NCI-H2227 (cell line): ENCODE data around the gene MBTPS1.
"Not testable (repeated sequence)": the region's sequence is repeated elsewhere in the genome, so short reads cannot be mapped to it uniquely, and the experiment has no call there.

Experiments used
- DNase-seq: peaks from one replicate; lab custom pipeline; 2025; ENCODE audit not compliant: unreplicated experiment; lab: John Stamatoyannopoulos, UW

MBTPS1 gene

GRCh38 chr16:84137769-84138357 lies 21.1 kb upstream of the MBTPS1 start:
- no peak for DNase-seq

- no peak for DNase-seq
These were observed 20.5 kb upstream of the MBTPS1 start for GRCh38 chr16:84137287-84137686.

GRCh38 chr16:84136331-84137125 lies 19.8 kb upstream of the MBTPS1 start:
- no peak for DNase-seq

GRCh38 chr16:84132527-84133285 lies 16.0 kb upstream of the MBTPS1 start:
- DNase-seq: no peak

- no peak for DNase-seq
These were observed 14.4 kb upstream of the MBTPS1 start for GRCh38 chr16:84131117-84131516.

GRCh38 chr16:84124257-84125073 lies 7.7 kb upstream of the MBTPS1 start:
- DNase-seq: no peak

- no peak for DNase-seq
These were observed 4.3 kb upstream of the MBTPS1 start for GRCh38 chr16:84121007-84121406.

- no peak for DNase-seq
These were observed 3.3 kb upstream of the MBTPS1 start for GRCh38 chr16:84120023-84120422.

- DNase-seq: no peak
These were observed 2.6 kb upstream of the MBTPS1 start for GRCh38 chr16:84119368-84119767.

- DNase-seq: not testable (repeated sequence)
These were observed 1.6 kb upstream of the MBTPS1 start for GRCh38 chr16:84118315-84118714.

- DNase-seq: peak; percentile 44
These were observed 727 bp upstream of the MBTPS1 start for GRCh38 chr16:84117494-84117843.

- DNase-seq: peak; percentile 3
These were observed 623 bp downstream of the MBTPS1 start for GRCh38 chr16:84115919-84116719.

- not testable (repeated sequence) for DNase-seq
These were observed 4.8 kb downstream of the MBTPS1 start for GRCh38 chr16:84111949-84112348.

- no peak for DNase-seq
These were observed 5.2 kb downstream of the MBTPS1 start for GRCh38 chr16:84111525-84111924.

GRCh38 chr16:84110527-84110926 lies 6.2 kb downstream of the MBTPS1 start:
- DNase-seq: no peak

GRCh38 chr16:84109598-84110335 lies 7.0 kb downstream of the MBTPS1 start:
- DNase-seq: peak; percentile 11

- DNase-seq: no peak
These were observed 8.8 kb downstream of the MBTPS1 start for GRCh38 chr16:84107921-84108320.

GRCh38 chr16:84105948-84106740 lies 10.6 kb downstream of the MBTPS1 start:
- no peak for DNase-seq

GRCh38 chr16:84105301-84105815 lies 11.4 kb downstream of the MBTPS1 start:
- no peak for DNase-seq
